Occipital lobe (tissue), 1 donor: Measurements from ENCODE around the gene SERPIND1. TPM values are rescaled to one million over a fixed set of nuclear protein-coding genes. Genes with fewer than 3 reads are reported as not detected.

Experiments used
- total RNA-seq: library from RNA; depleted of rRNA; stranded (reverse); fragments of >200 nt; gene quantifications from one replicate; pipeline ENCODE4 v1.2.3, GENCODE V29; 2014

Gene SERPIND1
- total RNA-seq, 1 donor from 2014 or later, result 2.7 TPM

Other genes with a start within 250 kb of the SERPIND1 start
- 41.6 TPM for gene PI4KA, start 84.7 kb downstream of the SERPIND1 start, total RNA-seq
- gene SNAP29, start 84.9 kb downstream of the SERPIND1 start, total RNA-seq, result 6.1 TPM
- gene CRKL, start 143.3 kb downstream of the SERPIND1 start, total RNA-seq, result 58.3 TPM
- 4.2 TPM for gene AIFM3, start 193.1 kb downstream of the SERPIND1 start, total RNA-seq
- 49.3 TPM for gene LZTR1, start 208.2 kb downstream of the SERPIND1 start, total RNA-seq
- 21.8 TPM for gene THAP7, start 228.0 kb downstream of the SERPIND1 start, total RNA-seq
- gene P2RX6, start 241.1 kb downstream of the SERPIND1 start, total RNA-seq, result not detected